Spleen (tissue), 11 donors: Measurements from ENCODE around the gene TRAPPC2. TPM values are rescaled to one million over a fixed set of nuclear protein-coding genes. Genes with fewer than 3 reads are reported as not detected.

Source experiments
- DNase-seq: peaks from one replicate; pipeline ENCODE4 v3.0.0-alpha.2; 2020
- H3K27ac ChIP-seq, 8 donors: fragments of 200-600 bp; sonication (generic) in 7 of 8; 1 replicate in 4 of 8; 2 replicates in 4 of 8; pipeline versions ENCODE4 v1.5.0 to v1.8.0; 2016 to 2021; ENCODE audit warnings: inconsistent platforms in 4 of 8, mild to moderate bottlenecking in 4 of 8, moderate library complexity in 1 of 8
- H3K27me3 ChIP-seq, 7 donors: fragments of 200-600 bp; sonication (generic) in 6 of 7; replicated peaks in 1 of 7; 1 replicate in 4 of 7; 2 replicates in 3 of 7; pipeline versions ENCODE4 v1.5.0 to v1.8.0; 2016 to 2021; ENCODE audit warnings: inconsistent platforms in 3 of 7, mild to moderate bottlenecking in 1 of 7
- H3K36me3 ChIP-seq, 6 donors: fragments of 200-600 bp; sonication (generic) in 5 of 6; 1 replicate in 4 of 6; 2 replicates in 2 of 6; pipeline versions ENCODE4 v1.5.0 to v1.8.0; 2016 to 2021; ENCODE audit warnings: inconsistent platforms in 2 of 6
- H3K4me1 ChIP-seq, 6 donors: fragments of 200-600 bp; sonication (generic) in 5 of 6; 1 replicate in 3 of 6; 2 replicates in 3 of 6; pipeline versions ENCODE4 v1.5.0 to v1.8.0; 2016 to 2021; ENCODE audit warnings: inconsistent platforms in 3 of 6
- H3K4me3 ChIP-seq, 8 donors: fragments of 200-600 bp; sonication (generic) in 7 of 8; 1 replicate in 4 of 8; 2 replicates in 4 of 8; pipeline versions ENCODE4 v1.5.0 to v1.8.0; 2016 to 2021; ENCODE audit warnings: inconsistent platforms in 4 of 8, mild to moderate bottlenecking in 4 of 8, moderate library complexity in 2 of 8
- H3K9me3 ChIP-seq, 8 donors: fragments of 200-600 bp; sonication (generic) in 7 of 8; 1 replicate in 4 of 8; 2 replicates in 4 of 8; pipeline versions ENCODE4 v1.5.0 to v1.8.0; 2016 to 2021; ENCODE audit warnings: inconsistent platforms in 4 of 8
- CTCF ChIP-seq, 11 experiments: fragments of 200-600 bp in 7 of 11; fragments of 450-650 bp in 4 of 11; sonication (generic) in 4 of 11; IDR thresholded peaks in 8 of 11; conservative IDR thresholded peaks in 3 of 11; 1 replicate in 7 of 11; 2 replicates in 4 of 11; pipeline versions ENCODE4 v1.4.0 to v1.8.0; 2016 to 2021; ENCODE audit warnings: antibody characterized with exemption in 11 of 11, inconsistent platforms in 4 of 11, mild to moderate bottlenecking in 1 of 11
- POLR2A ChIP-seq, 3 donors: fragments of 450-650 bp; IDR thresholded peaks; one replicate each; pipeline ENCODE4 v1.5.1; 2017; ENCODE audit warnings: antibody characterized with exemption in 3 of 3, mild to moderate bottlenecking in 1 of 3
- POLR2AphosphoS5 ChIP-seq, 3 donors: sonication (generic); formaldehyde crosslinking; IDR thresholded peaks; one replicate each; pipeline ENCODE4 v1.5.1; 2017; ENCODE audit warnings: antibody characterized with exemption in 3 of 3
- WGBS, 5 donors: extraction: QIAGEN DNeasy Blood & Tissue Kit in 3 of 5; methylation state at CpG; one replicate each; pipeline versions ENCODE4 v1.1.5 to v1.1.7; 2013 to 2018; 5-methylcytosine and 5-hydroxymethylcytosine counted together
- intact Hi-C: fragments of 100-400 bp; cut with DNase I; formaldehyde crosslinking; loops from one replicate; pipeline ENCODE4 v1.15.0; 2023; ENCODE audit warnings: low total_unique reads
- polyA plus RNA-seq, 3 donors: library from polyadenylated mRNA; stranded (reverse); fragments of 200-250 nt; gene quantifications; one replicate each; pipeline ENCODE4 v1.2.1, GENCODE V29; 2013
- total RNA-seq, 7 donors: library from RNA; depleted of rRNA in 3 of 7; stranded (reverse); fragments of >200 nt in 3 of 7; fragmentation: NEBNext Ultra II Directional in 4 of 7; extraction: Animal tissue kit (Norgen Biotek cat#: 25700) in 4 of 7; gene quantifications; one replicate each; pipeline versions ENCODE4 v1.1.0 to v1.2.1, GENCODE V29; 2016 to 2021
- donor health status: healthy with polysubstance abuse.
- donor health status: DM: no; HTN: no; CAD: no; lungs with moderate emphysema.
- donor health status: DM: no; HTN: no; CAD: no.
- donor health status: Bipolar disorder and iron deficiency.
- donor health status: healthy.
- donor health status: DM: no; HTN: no; CAD: no.
- donor health status: DM: yes; HTN: yes; CAD: no.

The TRAPPC2 gene
- total and polyA plus RNA-seq, 10 donors = 10.8 to 29.5 (median 23.3) TPM

GRCh38 chrX:13699183-13699826 lies 35.1 kb downstream of the TRAPPC2 start:
- Histone ChIP-seq H3K27me3 (peaks cover 0 to 4% (median 0%) of the 10 kb centered on the region in 7 donors), H3K4me3 (no peak overlapping the region), H3K9me3 (no peaks in the 10 kb centered on the region), H3K4me1 (peaks cover 15 to 99% (median 59%) of the 10 kb centered on the region in 6 donors), H3K27ac (peak overlapping the region in 5 of 8 donors; percentile 7 to 73 (median 66)), H3K36me3 (peaks cover 0 to 7% (median 0%) of the 10 kb centered on the region in 6 donors)
- TF ChIP-seq POLR2AphosphoS5 (IDR thresholded peaks at IDR 0.05) = no peak
- TF ChIP-seq CTCF (IDR thresholded peaks at IDR 0.05 in 8 of 11, conservative IDR thresholded peaks at IDR 0.05 in 3 of 11) = no peak
- no peak for TF ChIP-seq POLR2A (IDR thresholded peaks at IDR 0.05)
- no peak for DNase-seq
- intact Hi-C loops = no loop called here
- WGBS, 5 donors = 58 to 66% (median 63%) methylated on average over 7 of the region's 7 CpGs

GRCh38 chrX:13698432-13698831 lies 36.0 kb downstream of the TRAPPC2 start:
- DNase-seq = no peak
- peak overlapping the region in 6 of 8 donors; percentile 12 to 73 (median 54) for H3K27ac ChIP-seq
- no peak for TF ChIP-seq POLR2A (IDR thresholded peaks at IDR 0.05)
- no peak for TF ChIP-seq CTCF (IDR thresholded peaks at IDR 0.05 in 8 of 11, conservative IDR thresholded peaks at IDR 0.05 in 3 of 11)
- no peak for TF ChIP-seq POLR2AphosphoS5 (IDR thresholded peaks at IDR 0.05)
- WGBS, 5 donors = 13 to 52% (median 31%) methylated on average over 1 of the region's 1 CpG
- no peaks in the 10 kb centered on the region for H3K36me3 ChIP-seq
- intact Hi-C loops = no loop called here
- H3K4me1 ChIP-seq = peaks cover 22 to 100% (median 68%) of the 10 kb centered on the region in 6 donors
- H3K4me3 ChIP-seq = no peak overlapping the region
- H3K27me3 ChIP-seq = peaks cover 0 to 4% (median 0%) of the 10 kb centered on the region in 7 donors
- no peaks in the 10 kb centered on the region for H3K9me3 ChIP-seq

GRCh38 chrX:13697976-13698375 lies 36.4 kb downstream of the TRAPPC2 start:
- Histone ChIP-seq H3K36me3 (no peaks in the 10 kb centered on the region), H3K4me3 (peak overlapping the region in 1 of 8 donors; percentile 30), H3K27me3 (peaks cover 0 to 4% (median 0%) of the 10 kb centered on the region in 7 donors), H3K9me3 (no peaks in the 10 kb centered on the region), H3K4me1 (peaks cover 24 to 100% (median 73%) of the 10 kb centered on the region in 6 donors), H3K27ac (peak overlapping the region in 6 of 8 donors; percentile 12 to 73 (median 66))
- WGBS, 5 donors = 44 to 92% (median 71%) methylated on average over 1 of the region's 1 CpG
- DNase-seq = no peak
- TF ChIP-seq CTCF (IDR thresholded peaks at IDR 0.05 in 8 of 11, conservative IDR thresholded peaks at IDR 0.05 in 3 of 11) (no peak), POLR2A (IDR thresholded peaks at IDR 0.05) (no peak), POLR2AphosphoS5 (IDR thresholded peaks at IDR 0.05) (no peak)
- intact Hi-C loops = no loop called here

GRCh38 chrX:13697455-13697854 lies 37.0 kb downstream of the TRAPPC2 start:
- H3K4me3 ChIP-seq = peak overlapping the region in 1 of 8 donors; percentile 30
- TF ChIP-seq POLR2A (IDR thresholded peaks at IDR 0.05) (no peak), CTCF (IDR thresholded peaks at IDR 0.05 in 8 of 11, conservative IDR thresholded peaks at IDR 0.05 in 3 of 11) (no peak), POLR2AphosphoS5 (IDR thresholded peaks at IDR 0.05) (no peak)
- DNase-seq = no peak
- peaks cover 0 to 4% (median 0%) of the 10 kb centered on the region in 7 donors for H3K27me3 ChIP-seq
- intact Hi-C loops = no loop called here
- H3K4me1 ChIP-seq = peaks cover 24 to 100% (median 76%) of the 10 kb centered on the region in 6 donors
- 51 to 78% (median 65%) methylated on average over 2 of the region's 2 CpGs for WGBS, 5 donors
- H3K27ac ChIP-seq = peak overlapping the region in 5 of 8 donors; percentile 10 to 73 (median 66)
- no peaks in the 10 kb centered on the region for H3K9me3 ChIP-seq
- H3K36me3 ChIP-seq = no peaks in the 10 kb centered on the region
